ENCODE results near the gene THEMIS2.

DNA sequence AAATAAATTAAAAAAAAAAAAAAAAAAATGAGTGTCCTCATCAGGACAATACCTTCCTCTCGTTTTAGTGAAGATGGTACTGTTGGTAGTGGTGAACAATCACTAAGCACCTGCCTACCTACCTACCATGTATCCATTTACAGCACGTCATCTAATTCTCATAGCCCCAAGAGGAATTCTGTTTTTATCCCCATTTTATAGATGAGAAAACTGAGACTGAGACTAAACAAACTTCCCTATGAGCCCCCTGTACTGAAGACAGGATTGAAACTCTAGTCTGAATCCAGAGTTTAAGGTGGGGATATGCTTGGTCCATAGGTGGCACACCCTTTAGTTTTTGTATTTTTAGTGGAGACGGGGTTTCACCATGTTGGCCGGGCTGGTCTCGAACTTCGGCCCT, 17.3 kb upstream of the THEMIS2 start:
- TF ChIP-seq, protein P1, sequence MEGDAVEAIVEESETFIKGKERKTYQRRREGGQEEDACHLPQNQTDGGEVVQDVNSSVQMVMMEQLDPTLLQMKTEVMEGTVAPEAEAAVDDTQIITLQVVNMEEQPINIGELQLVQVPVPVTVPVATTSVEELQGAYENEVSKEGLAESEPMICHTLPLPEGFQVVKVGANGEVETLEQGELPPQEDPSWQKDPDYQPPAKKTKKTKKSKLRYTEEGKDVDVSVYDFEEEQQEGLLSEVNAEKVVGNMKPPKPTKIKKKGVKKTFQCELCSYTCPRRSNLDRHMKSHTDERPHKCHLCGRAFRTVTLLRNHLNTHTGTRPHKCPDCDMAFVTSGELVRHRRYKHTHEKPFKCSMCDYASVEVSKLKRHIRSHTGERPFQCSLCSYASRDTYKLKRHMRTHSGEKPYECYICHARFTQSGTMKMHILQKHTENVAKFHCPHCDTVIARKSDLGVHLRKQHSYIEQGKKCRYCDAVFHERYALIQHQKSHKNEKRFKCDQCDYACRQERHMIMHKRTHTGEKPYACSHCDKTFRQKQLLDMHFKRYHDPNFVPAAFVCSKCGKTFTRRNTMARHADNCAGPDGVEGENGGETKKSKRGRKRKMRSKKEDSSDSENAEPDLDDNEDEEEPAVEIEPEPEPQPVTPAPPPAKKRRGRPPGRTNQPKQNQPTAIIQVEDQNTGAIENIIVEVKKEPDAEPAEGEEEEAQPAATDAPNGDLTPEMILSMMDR (conservative IDR thresholded peaks at IDR 0.05 in 1 of 2, IDR thresholded peaks at IDR 0.05 in 1 of 2; ENCODE audit: extremely low read depth in 1 of 2, insufficient read depth in 1 of 2, low read depth in 1 of 2, low read length in 2 of 2), result no peak
- TF ChIP-seq EZH2 (IDR thresholded peaks at IDR 0.05; ENCODE audit: borderline replicate concordance, low read length), result no peak

Measured in mammary epithelial cell (primary cell).